DND-41 (cell line): ENCODE data around the gene DENND1A.

Experiments used
- ATAC-seq: fragments of 200-7000 bp; cut with Tn5 transposase; 3 replicates; pipeline ENCODE4 v1.9.1; 2021; ENCODE audit warnings: low read depth; ENCODE audit not compliant: insufficient read depth
- DNase-seq: peaks from one replicate; pipeline ENCODE4 v3.0.0-alpha.2; 2020
- H2AFZ ChIP-seq: 2 replicates; pipeline ENCODE4 v1.6.0; 2012; ENCODE audit warnings: low read depth, low read length
- H3K27ac ChIP-seq: 2 replicates; pipeline ENCODE4 v1.5.1; 2012; ENCODE audit warnings: low read length, inconsistent platforms
- H3K27me3 ChIP-seq: fragments of 200-600 bp; sonication (generic); 2 replicates; pipeline ENCODE4 v1.6.0; 2012; ENCODE audit warnings: low read length, mild to moderate bottlenecking, inconsistent platforms; ENCODE audit not compliant: insufficient read depth, poor library complexity
- H3K36me3 ChIP-seq: 2 replicates; pipeline ENCODE4 v1.5.1; 2012; ENCODE audit warnings: low read length, inconsistent platforms; ENCODE audit not compliant: insufficient read depth
- H3K4me1 ChIP-seq: 2 replicates; pipeline ENCODE4 v1.5.1; 2012; ENCODE audit warnings: mild to moderate bottlenecking, low read length; ENCODE audit not compliant: insufficient read depth
- H3K4me2 ChIP-seq: 2 replicates; pipeline ENCODE4 v1.6.0; 2012; ENCODE audit warnings: mild to moderate bottlenecking, moderate library complexity, low read length, inconsistent platforms; ENCODE audit not compliant: insufficient read depth
- H3K4me3 ChIP-seq, 2 experiments: fragments of 200-600 bp in 1 of 2; shearing (Covaris generic) in 1 of 2; 2 replicates each; pipeline ENCODE4 v1.5.1; 2012 to 2016; ENCODE audit warnings: inconsistent platforms in 2 of 2, low read length in 2 of 2, mild to moderate bottlenecking in 2 of 2, low read depth in 1 of 2, moderate library complexity in 1 of 2
- H3K79me2 ChIP-seq: 2 replicates; pipeline ENCODE4 v1.6.0; 2012; ENCODE audit warnings: low read length, inconsistent platforms; ENCODE audit not compliant: insufficient read depth
- H3K9ac ChIP-seq: 2 replicates; pipeline ENCODE4 v1.6.0; 2012; ENCODE audit warnings: low read depth, mild to moderate bottlenecking, inconsistent platforms, low read length, moderate library complexity
- H3K9me3 ChIP-seq: 2 replicates; pipeline ENCODE4 v1.5.1; 2012; ENCODE audit warnings: low read length, moderate library complexity, mild to moderate bottlenecking, inconsistent platforms; ENCODE audit not compliant: insufficient read depth, severe bottlenecking
- H4K20me1 ChIP-seq: 2 replicates; pipeline ENCODE4 v1.6.0; 2012; ENCODE audit warnings: low read length; ENCODE audit not compliant: insufficient read depth
- CTCF ChIP-seq: IDR thresholded peaks from 2 replicates; pipeline ENCODE4 v1.5.1; 2012; ENCODE audit warnings: borderline replicate concordance, low read length, moderate library complexity, mild to moderate bottlenecking; ENCODE audit not compliant: poor library complexity, severe bottlenecking; ENCODE audit errors: extremely low read depth
- EZH2 ChIP-seq: IDR thresholded peaks from 3 replicates; pipeline ENCODE4 v1.6.1; 2012; ENCODE audit warnings: borderline replicate concordance, low read depth, mild to moderate bottlenecking, moderate library complexity, low read length, inconsistent platforms; ENCODE audit not compliant: severe bottlenecking

The DENND1A gene

DNA sequence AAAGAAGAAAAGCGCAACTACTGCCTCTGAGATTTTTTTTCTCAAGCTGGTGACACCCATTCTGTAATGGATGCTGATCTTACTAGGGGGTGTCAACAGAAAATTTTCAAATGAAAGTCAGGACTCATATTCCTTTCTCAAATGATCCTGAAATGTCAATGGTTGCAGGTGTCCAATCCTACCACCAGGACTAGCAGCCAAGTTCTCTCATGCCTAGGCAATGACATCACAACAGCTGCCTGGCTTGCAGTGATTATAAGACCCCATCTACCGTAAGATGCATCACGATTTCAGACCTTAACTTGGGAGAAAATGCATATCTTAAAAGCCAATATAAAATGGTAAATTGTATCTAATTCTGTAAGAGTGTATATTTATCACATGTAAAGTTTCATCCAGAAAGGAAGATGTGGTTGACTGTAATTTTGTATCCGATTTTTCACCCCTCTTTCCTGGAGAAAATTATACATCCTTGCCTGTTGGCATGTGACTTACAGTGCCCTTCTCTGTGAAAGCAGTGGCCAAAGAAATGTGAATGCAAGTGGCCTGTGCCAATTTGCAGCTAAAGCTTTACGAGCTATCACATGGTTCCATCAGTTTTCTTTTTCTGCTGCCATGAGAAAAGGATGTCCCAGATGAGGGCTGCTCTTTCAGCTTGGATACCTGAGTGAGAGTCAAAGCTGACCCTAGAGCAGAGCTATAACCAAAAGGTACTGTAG is 104.4 kb downstream of the DENND1A start:
- H3K4me1 ChIP-seq, result no peaks in the 10 kb centered on the region
- TF ChIP-seq CTCF, result no peak
- TF ChIP-seq EZH2, result no peak

DNA sequence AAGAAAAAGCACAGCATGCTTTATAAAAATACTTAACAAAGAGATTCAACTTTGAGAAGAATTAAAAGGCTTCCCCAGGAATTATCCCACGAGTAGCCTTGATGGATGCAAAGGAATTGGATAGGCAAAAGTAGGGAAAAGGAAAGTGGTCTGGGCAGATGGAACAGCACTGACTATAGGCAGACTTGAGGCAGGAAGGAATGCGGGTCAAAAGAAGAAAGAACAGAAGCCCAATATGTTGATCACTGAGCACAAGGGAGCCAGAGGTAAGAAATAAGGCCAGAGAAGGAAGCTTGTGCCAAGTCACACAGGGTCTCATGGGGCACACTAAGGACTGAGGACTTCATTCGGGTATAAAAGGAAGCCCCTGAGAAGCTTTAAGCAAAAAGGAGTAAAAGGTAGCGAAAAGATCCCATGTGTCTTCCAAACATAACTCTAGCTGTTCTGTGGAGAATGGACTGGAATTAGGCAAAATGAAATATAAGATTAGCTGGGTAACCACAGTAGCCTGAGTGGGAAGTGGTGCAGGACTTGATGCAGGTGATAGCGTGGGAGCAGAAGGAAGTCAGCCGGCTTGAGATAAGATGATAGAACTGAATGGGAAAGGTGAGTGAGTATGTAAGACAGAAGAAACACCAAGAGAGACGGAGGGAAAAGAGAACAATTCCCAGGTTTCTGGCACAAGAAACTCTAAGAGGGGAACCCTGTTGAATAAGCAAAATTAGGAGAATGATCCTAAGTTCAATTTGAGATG is 106.6 kb downstream of the DENND1A start:
- H4K20me1 ChIP-seq, result no peaks in the 10 kb centered on the region
- H3K36me3 ChIP-seq, result no peaks in the 10 kb centered on the region
- H3K9ac ChIP-seq, result no peak overlapping the region
- TF ChIP-seq CTCF, result no peak
- TF ChIP-seq EZH2, result no peak
- no peaks in the 10 kb centered on the region for H3K79me2 ChIP-seq
- peaks cover 3% of the 10 kb centered on the region for H3K9me3 ChIP-seq
- ATAC-seq, result no peak
- H3K4me1 ChIP-seq, result no peaks in the 10 kb centered on the region
- no peak overlapping the region for H3K4me2 ChIP-seq
- H3K4me3 ChIP-seq, result no peak overlapping the region
- no peak for DNase-seq
- H2AFZ ChIP-seq, result no peak overlapping the region
- no peaks in the 10 kb centered on the region for H3K27me3 ChIP-seq
- no peak overlapping the region for H3K27ac ChIP-seq

More for the DNA sequence above, 104.4 kb downstream of the DENND1A start:
- DNase-seq (no peak), ATAC-seq (no peak)
- H3K4me3 ChIP-seq, result no peak overlapping the region
- H3K36me3 ChIP-seq, result no peaks in the 10 kb centered on the region
- H3K27me3 ChIP-seq, result no peaks in the 10 kb centered on the region
- H3K79me2 ChIP-seq, result no peaks in the 10 kb centered on the region
- no peak overlapping the region for H2AFZ ChIP-seq
- H3K27ac ChIP-seq, result no peak overlapping the region
- H3K9ac ChIP-seq, result no peak overlapping the region
- H3K4me2 ChIP-seq, result no peak overlapping the region
- H4K20me1 ChIP-seq, result no peaks in the 10 kb centered on the region
- peaks cover 16% of the 10 kb centered on the region for H3K9me3 ChIP-seq

DNA sequence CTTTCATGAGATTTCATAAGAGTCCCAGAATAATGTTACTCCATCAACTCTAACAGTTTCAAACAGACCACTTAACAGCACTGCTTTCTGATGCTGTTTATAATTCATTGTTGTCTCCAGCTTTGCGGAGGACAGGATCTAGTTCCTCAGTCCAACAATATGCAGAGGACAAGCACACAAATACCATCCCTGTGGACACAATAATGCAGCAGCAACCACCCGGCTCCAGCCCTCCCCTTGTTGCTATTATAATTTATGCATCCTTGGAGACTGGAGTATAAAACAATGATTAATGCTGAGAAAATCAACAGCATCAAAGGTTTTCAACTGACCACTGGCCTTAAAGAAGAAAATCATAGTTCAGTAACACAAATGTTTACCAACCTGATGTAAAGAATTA is 108.3 kb downstream of the DENND1A start:
- no peak for DNase-seq
- no peak overlapping the region for H3K4me2 ChIP-seq
- no peak overlapping the region for H2AFZ ChIP-seq
- no peaks in the 10 kb centered on the region for H4K20me1 ChIP-seq
- no peaks in the 10 kb centered on the region for H3K79me2 ChIP-seq
- H3K27ac ChIP-seq, result no peak overlapping the region
- no peak overlapping the region for H3K4me3 ChIP-seq
- no peaks in the 10 kb centered on the region for H3K27me3 ChIP-seq
- no peaks in the 10 kb centered on the region for H3K4me1 ChIP-seq
- no peaks in the 10 kb centered on the region for H3K9me3 ChIP-seq
- no peak for ATAC-seq
- H3K36me3 ChIP-seq, result no peaks in the 10 kb centered on the region
- TF ChIP-seq EZH2 (no peak), CTCF (no peak)
- no peak overlapping the region for H3K9ac ChIP-seq
